Neural progenitor cell (in vitro differentiated cells): ENCODE data around the gene TSC2. TPM values are rescaled to one million over a fixed set of nuclear protein-coding genes. Genes with fewer than 3 reads are reported as not detected.

ENCODE experiments used
- DNase-seq: peaks from one replicate; pipeline ENCODE4 v3.0.0-alpha.2; 2016; ENCODE audit warnings: low spot score
- H2AFZ ChIP-seq: fragments of 200-600 bp; sonication (generic); replicated peaks from 2 replicates; pipeline ENCODE4 v1.6.1; 2016; ENCODE audit warnings: antibody characterized with exemption
- H3F3A ChIP-seq: fragments of 200-600 bp; sonication (generic); 2 replicates; pipeline ENCODE4 v1.6.1; 2016; ENCODE audit warnings: antibody characterized with exemption, low read depth
- H3K27ac ChIP-seq: fragments of 200-600 bp; sonication (generic); 2 replicates; pipeline ENCODE4 v1.5.1; 2016; ENCODE audit warnings: mild to moderate bottlenecking
- H3K27me3 ChIP-seq: fragments of 200-600 bp; sonication (generic); 2 replicates; pipeline ENCODE4 v1.6.1; 2016; ENCODE audit warnings: mild to moderate bottlenecking, moderate library complexity
- H3K36me3 ChIP-seq: fragments of 200-600 bp; sonication (generic); 2 replicates; pipeline ENCODE4 v1.5.1; 2016
- H3K4me1 ChIP-seq: fragments of 200-600 bp; sonication (generic); 2 replicates; pipeline ENCODE4 v1.6.1; 2016; ENCODE audit warnings: mixed run types
- H3K4me2 ChIP-seq: fragments of 200-600 bp; sonication (generic); 2 replicates; pipeline ENCODE4 v1.6.1; 2016
- H3K4me3 ChIP-seq: fragments of 200-600 bp; sonication (generic); 2 replicates; pipeline ENCODE4 v1.5.1; 2016
- H3K79me2 ChIP-seq: fragments of 200-600 bp; sonication (generic); 2 replicates; pipeline ENCODE4 v1.6.1; 2016; ENCODE audit warnings: low read depth
- H3K9ac ChIP-seq: fragments of 200-600 bp; sonication (generic); 2 replicates; pipeline ENCODE4 v1.6.1; 2016
- H3K9me3 ChIP-seq: fragments of 200-600 bp; sonication (generic); 2 replicates; pipeline ENCODE4 v1.5.1; 2016; ENCODE audit warnings: low read depth
- H4K20me1 ChIP-seq: fragments of 200-600 bp; sonication (generic); 2 replicates; pipeline ENCODE4 v1.6.1; 2016; ENCODE audit warnings: low read depth
- H3K27ac Mint-ChIP-seq: 3 replicates; pipeline ENCODE4 v1.8.0; 2021; ENCODE audit warnings: mixed read lengths
- H3K27me3 Mint-ChIP-seq: 2 replicates; pipeline ENCODE4 v1.8.0; 2022; ENCODE audit warnings: low read depth, mild to moderate bottlenecking, inconsistent platforms, moderate library complexity, mixed read lengths; ENCODE audit not compliant: insufficient read depth
- H3K36me3 Mint-ChIP-seq: 3 replicates; pipeline ENCODE4 v1.8.0; 2021; ENCODE audit warnings: mixed read lengths
- H3K4me1 Mint-ChIP-seq: 3 replicates; pipeline ENCODE4 v1.8.0; 2021; ENCODE audit warnings: mixed read lengths
- H3K4me3 Mint-ChIP-seq: 3 replicates; pipeline ENCODE4 v1.8.0; 2021; ENCODE audit warnings: mild to moderate bottlenecking, moderate library complexity, mixed read lengths
- H3K9me3 Mint-ChIP-seq: 3 replicates; pipeline ENCODE4 v1.8.0; 2020; ENCODE audit warnings: mixed read lengths
- EZH2 ChIP-seq: fragments of 200-600 bp; sonication (generic); IDR thresholded peaks from 2 replicates; pipeline ENCODE4 v1.6.1; 2017; ENCODE audit warnings: antibody characterized with exemption, mild to moderate bottlenecking, moderate library complexity
- EZH2phosphoT487 ChIP-seq: fragments of 200-600 bp; sonication (generic); IDR thresholded peaks from 2 replicates; pipeline ENCODE4 v1.6.1; 2017; ENCODE audit warnings: antibody characterized with exemption
- total RNA-seq: library from RNA; depleted of rRNA; stranded (reverse); fragments of >200 nt; gene quantifications from 2 replicates; pipeline ENCODE4 v1.2.3, GENCODE V29; 2015; ENCODE audit warnings: low replicate concordance
- TF ChIP-seq, protein P1 (sequence below): fragments of 200-600 bp; sonication (generic); IDR thresholded peaks from 2 replicates; pipeline ENCODE4 v1.5.1; 2017; ENCODE audit warnings: antibody characterized with exemption, mild to moderate bottlenecking

TSC2 gene
- total RNA-seq, 1 donor from 2014 or later, result 55.1 TPM

DNA sequence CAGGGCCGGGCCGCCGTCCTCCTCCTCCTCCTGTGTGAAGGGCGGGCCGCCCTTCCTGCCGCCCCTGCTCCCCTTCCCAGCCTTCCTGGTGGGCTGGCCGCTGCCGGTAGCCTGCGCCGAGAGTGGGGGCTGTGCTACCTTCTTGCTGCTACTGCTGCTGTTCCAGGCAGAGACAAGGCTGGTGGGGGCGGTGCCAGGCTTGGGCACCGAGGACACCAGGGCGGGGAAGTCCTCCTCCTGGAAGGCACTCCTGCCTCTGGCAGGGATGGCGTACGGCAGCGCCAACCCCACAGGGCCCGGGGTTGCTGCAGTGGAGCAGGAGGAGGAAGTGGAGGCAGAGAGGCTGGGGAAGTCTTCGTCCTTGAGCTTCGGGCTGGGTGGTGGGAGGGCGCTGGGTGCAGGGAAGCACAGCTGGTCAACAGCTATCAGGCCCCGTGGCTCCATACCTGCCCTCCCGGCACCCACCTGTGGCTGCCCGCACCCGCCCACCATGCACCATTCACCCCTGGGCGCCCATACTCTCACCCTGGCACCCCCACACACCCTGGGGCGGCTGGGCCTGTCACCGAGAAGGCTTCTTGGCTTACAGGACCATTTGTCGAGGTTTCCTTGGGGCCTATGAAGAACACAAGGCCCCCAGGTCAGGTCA is 47.8 kb upstream of the TSC2 start:
- Mint-ChIP-seq H3K27ac (no peak overlapping the region), H3K36me3 (peaks cover 9% of the 10 kb centered on the region), H3K27me3 (no peaks in the 10 kb centered on the region), H3K4me3 (no peak overlapping the region), H3K9me3 (no peaks in the 10 kb centered on the region), H3K4me1 (peaks cover 10% of the 10 kb centered on the region)
- no peak for TF ChIP-seq EZH2
- TF ChIP-seq, protein P1, sequence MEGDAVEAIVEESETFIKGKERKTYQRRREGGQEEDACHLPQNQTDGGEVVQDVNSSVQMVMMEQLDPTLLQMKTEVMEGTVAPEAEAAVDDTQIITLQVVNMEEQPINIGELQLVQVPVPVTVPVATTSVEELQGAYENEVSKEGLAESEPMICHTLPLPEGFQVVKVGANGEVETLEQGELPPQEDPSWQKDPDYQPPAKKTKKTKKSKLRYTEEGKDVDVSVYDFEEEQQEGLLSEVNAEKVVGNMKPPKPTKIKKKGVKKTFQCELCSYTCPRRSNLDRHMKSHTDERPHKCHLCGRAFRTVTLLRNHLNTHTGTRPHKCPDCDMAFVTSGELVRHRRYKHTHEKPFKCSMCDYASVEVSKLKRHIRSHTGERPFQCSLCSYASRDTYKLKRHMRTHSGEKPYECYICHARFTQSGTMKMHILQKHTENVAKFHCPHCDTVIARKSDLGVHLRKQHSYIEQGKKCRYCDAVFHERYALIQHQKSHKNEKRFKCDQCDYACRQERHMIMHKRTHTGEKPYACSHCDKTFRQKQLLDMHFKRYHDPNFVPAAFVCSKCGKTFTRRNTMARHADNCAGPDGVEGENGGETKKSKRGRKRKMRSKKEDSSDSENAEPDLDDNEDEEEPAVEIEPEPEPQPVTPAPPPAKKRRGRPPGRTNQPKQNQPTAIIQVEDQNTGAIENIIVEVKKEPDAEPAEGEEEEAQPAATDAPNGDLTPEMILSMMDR, result no peak
- no peak for TF ChIP-seq EZH2phosphoT487
- no peak for DNase-seq
- H3K27me3 ChIP-seq, result no peaks in the 10 kb centered on the region
- no peaks in the 10 kb centered on the region for H3K36me3 ChIP-seq
- no peak overlapping the region for H3K27ac ChIP-seq
- H3K4me1 ChIP-seq, result peaks cover 6% of the 10 kb centered on the region
- H3K4me2 ChIP-seq, result no peak overlapping the region
- no peak overlapping the region for H2AFZ ChIP-seq
- peaks cover 20% of the 10 kb centered on the region for H3F3A ChIP-seq
- no peak overlapping the region for H3K9ac ChIP-seq
- H4K20me1 ChIP-seq, result peaks cover 24% of the 10 kb centered on the region
- no peaks in the 10 kb centered on the region for H3K9me3 ChIP-seq
- peaks cover 9% of the 10 kb centered on the region for H3K79me2 ChIP-seq
- no peak overlapping the region for H3K4me3 ChIP-seq

DNA sequence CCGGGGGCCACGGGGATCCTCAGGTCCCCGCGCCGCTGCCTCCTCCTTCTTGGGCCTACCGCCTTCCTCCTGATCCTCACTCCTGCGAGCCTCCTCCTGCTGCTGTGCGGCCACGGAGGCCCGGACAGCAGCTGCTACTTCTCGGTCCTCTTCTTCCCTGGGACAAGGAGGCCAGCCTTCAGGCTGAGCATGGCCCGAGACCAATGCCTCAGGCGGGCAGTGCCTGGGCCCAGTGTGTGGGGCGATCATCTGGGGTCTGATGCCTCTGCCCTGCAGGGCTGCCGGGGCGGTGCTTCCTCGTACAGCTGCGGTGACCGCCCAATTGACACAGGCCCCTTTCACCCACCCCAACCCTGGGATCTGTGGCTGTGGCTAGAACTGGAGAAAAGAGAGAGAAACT is 46.8 kb upstream of the TSC2 start:
- peaks cover 34% of the 10 kb centered on the region for H4K20me1 ChIP-seq
- DNase-seq, result no peak
- Mint-ChIP-seq H3K27me3 (no peaks in the 10 kb centered on the region), H3K27ac (no peak overlapping the region), H3K4me3 (no peak overlapping the region), H3K36me3 (peaks cover 6% of the 10 kb centered on the region), H3K9me3 (no peaks in the 10 kb centered on the region), H3K4me1 (peaks cover 13% of the 10 kb centered on the region)
- no peak overlapping the region for H3K4me2 ChIP-seq
- H3K36me3 ChIP-seq, result no peaks in the 10 kb centered on the region
- no peaks in the 10 kb centered on the region for H3K9me3 ChIP-seq
- H3K27ac ChIP-seq, result no peak overlapping the region
- H3K9ac ChIP-seq, result no peak overlapping the region
- no peaks in the 10 kb centered on the region for H3K27me3 ChIP-seq
- H3K4me1 ChIP-seq, result peaks cover 6% of the 10 kb centered on the region
- H3K79me2 ChIP-seq, result peaks cover 18% of the 10 kb centered on the region
- no peak overlapping the region for H3K4me3 ChIP-seq
- H2AFZ ChIP-seq, result no peak overlapping the region
- H3F3A ChIP-seq, result peaks cover 19% of the 10 kb centered on the region
- no peak for TF ChIP-seq EZH2phosphoT487
- TF ChIP-seq, protein P1, result no peak
- TF ChIP-seq EZH2, result no peak

DNA sequence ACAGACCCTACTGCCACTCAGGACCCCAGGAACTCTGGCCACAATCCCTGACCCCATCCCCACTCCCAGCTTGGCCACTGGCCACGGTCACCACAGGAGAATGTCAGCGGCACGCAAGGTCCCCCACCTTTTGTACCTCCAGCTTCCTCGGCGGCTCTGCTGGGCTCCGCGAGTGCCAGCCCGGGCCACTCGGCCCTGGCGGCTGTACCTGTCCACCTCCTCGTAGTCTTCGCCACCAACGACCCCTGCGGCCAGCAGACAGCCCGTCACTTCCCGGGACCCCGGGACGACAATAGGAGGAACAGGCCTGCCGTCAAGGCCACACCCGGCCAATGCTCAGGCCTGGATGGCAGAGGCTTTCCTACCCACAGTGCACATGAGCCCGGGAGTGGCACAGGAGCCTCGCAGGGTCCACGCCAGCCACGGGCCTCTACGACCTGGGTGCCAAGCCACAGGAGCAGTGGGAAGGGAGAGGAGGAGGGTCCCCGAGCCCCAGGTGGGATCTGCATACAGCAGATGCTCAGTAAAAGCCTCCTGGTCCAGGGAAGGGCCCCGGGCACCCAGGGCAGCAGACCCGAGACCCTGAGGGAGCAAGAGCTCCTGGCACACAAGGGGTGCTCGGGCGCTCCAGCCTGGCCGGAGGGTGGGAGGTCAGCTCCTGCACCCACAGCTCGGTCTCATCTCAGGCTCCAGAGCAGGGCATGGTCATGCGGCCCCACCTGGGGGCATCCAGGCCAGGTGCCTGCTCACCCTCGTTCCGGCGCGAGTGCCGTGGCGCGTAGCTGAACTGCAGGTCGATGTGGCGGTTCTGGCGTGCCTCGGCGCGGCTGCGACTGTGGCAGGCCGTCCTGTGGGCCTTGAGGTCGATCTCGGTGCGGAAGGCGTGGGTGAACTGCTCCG is 46.1 kb upstream of the TSC2 start:
- Histone ChIP-seq H3K36me3 (no peaks in the 10 kb centered on the region), H4K20me1 (peaks cover 41% of the 10 kb centered on the region), H3K79me2 (peaks cover 25% of the 10 kb centered on the region)

More for the DNA sequence above, 46.1 kb upstream of the TSC2 start:
- no peak for TF ChIP-seq EZH2
- TF ChIP-seq EZH2phosphoT487, result no peak
- TF ChIP-seq, protein P1, result no peak
- H3K4me3 ChIP-seq, result no peak overlapping the region
- no peaks in the 10 kb centered on the region for H3K9me3 ChIP-seq
- no peak overlapping the region for H3K27ac ChIP-seq
- Mint-ChIP-seq H3K36me3 (peaks cover 6% of the 10 kb centered on the region), H3K9me3 (no peaks in the 10 kb centered on the region), H3K4me3 (no peak overlapping the region), H3K27ac (no peak overlapping the region), H3K4me1 (peaks cover 14% of the 10 kb centered on the region), H3K27me3 (no peaks in the 10 kb centered on the region)
- no peak overlapping the region for H3K9ac ChIP-seq
- DNase-seq, result no peak
- H3K4me2 ChIP-seq, result no peak overlapping the region
- no peaks in the 10 kb centered on the region for H3K27me3 ChIP-seq
- H3K4me1 ChIP-seq, result peaks cover 6% of the 10 kb centered on the region
- peaks cover 16% of the 10 kb centered on the region for H3F3A ChIP-seq
- no peak overlapping the region for H2AFZ ChIP-seq
